Measurements from ENCODE around the gene KCTD3.

The KCTD3 gene

GRCh38 chr1:215606564-215607168 lies 39.6 kb downstream of the KCTD3 start:
- no peak for DNase-seq (ENCODE audit: low read depth)

- DNase-seq (ENCODE audit: low read depth), result no peak
Observed at GRCh38 chr1:215607412-215607811, 40.3 kb downstream of the KCTD3 start.

- DNase-seq (ENCODE audit: low read depth), result no peak
Observed at GRCh38 chr1:215608646-215609045, 41.5 kb downstream of the KCTD3 start.

GRCh38 chr1:215612391-215612790 lies 45.3 kb downstream of the KCTD3 start:
- no peak for DNase-seq (ENCODE audit: low read depth)

GRCh38 chr1:215617979-215618378 lies 50.9 kb downstream of the KCTD3 start:
- no peak for DNase-seq (ENCODE audit: low read depth)

- DNase-seq (ENCODE audit: low read depth), result no peak
Observed at GRCh38 chr1:215623162-215623561, 56.1 kb downstream of the KCTD3 start.

- no peak for DNase-seq (ENCODE audit: low read depth)
Observed at GRCh38 chr1:215625949-215626348, 58.8 kb downstream of the KCTD3 start.

GRCh38 chr1:215631040-215631439 lies 63.9 kb downstream of the KCTD3 start:
- no peak for DNase-seq (ENCODE audit: low read depth)

GRCh38 chr1:215631489-215631888 lies 64.4 kb downstream of the KCTD3 start:
- DNase-seq (ENCODE audit: low read depth), result no peak

GRCh38 chr1:215635827-215636226 lies 68.7 kb downstream of the KCTD3 start:
- no peak for DNase-seq (ENCODE audit: low read depth)

GRCh38 chr1:215636258-215636965 lies 69.3 kb downstream of the KCTD3 start:
- no peak for DNase-seq (ENCODE audit: low read depth)

- DNase-seq (ENCODE audit: low read depth), result no peak
Observed at GRCh38 chr1:215637041-215637573, 70.0 kb downstream of the KCTD3 start.

GRCh38 chr1:215640429-215641148 lies 73.5 kb downstream of the KCTD3 start:
- DNase-seq (ENCODE audit: low read depth), result no peak

GRCh38 chr1:215643592-215644321 lies 76.7 kb downstream of the KCTD3 start:
- no peak for DNase-seq (ENCODE audit: low read depth)

- no peak for DNase-seq (ENCODE audit: low read depth)
Observed at GRCh38 chr1:215645182-215645581, 78.1 kb downstream of the KCTD3 start.

GRCh38 chr1:215645861-215646260 lies 78.8 kb downstream of the KCTD3 start:
- DNase-seq (ENCODE audit: low read depth), result no peak

GRCh38 chr1:215647738-215648137 lies 80.6 kb downstream of the KCTD3 start:
- no peak for DNase-seq (ENCODE audit: low read depth)

GRCh38 chr1:215648957-215649356 lies 81.9 kb downstream of the KCTD3 start:
- DNase-seq (ENCODE audit: low read depth), result no peak

GRCh38 chr1:215650446-215651149 lies 83.5 kb downstream of the KCTD3 start:
- no peak for DNase-seq (ENCODE audit: low read depth)

- no peak for DNase-seq (ENCODE audit: low read depth)
Observed at GRCh38 chr1:215651867-215652266, 84.8 kb downstream of the KCTD3 start.

GRCh38 chr1:215652371-215652770 lies 85.3 kb downstream of the KCTD3 start:
- no peak for DNase-seq (ENCODE audit: low read depth)

- DNase-seq (ENCODE audit: low read depth), result no peak
Observed at GRCh38 chr1:215657047-215657446, 89.9 kb downstream of the KCTD3 start.
